Measurements from ENCODE around the gene RIMBP2.

DNA sequence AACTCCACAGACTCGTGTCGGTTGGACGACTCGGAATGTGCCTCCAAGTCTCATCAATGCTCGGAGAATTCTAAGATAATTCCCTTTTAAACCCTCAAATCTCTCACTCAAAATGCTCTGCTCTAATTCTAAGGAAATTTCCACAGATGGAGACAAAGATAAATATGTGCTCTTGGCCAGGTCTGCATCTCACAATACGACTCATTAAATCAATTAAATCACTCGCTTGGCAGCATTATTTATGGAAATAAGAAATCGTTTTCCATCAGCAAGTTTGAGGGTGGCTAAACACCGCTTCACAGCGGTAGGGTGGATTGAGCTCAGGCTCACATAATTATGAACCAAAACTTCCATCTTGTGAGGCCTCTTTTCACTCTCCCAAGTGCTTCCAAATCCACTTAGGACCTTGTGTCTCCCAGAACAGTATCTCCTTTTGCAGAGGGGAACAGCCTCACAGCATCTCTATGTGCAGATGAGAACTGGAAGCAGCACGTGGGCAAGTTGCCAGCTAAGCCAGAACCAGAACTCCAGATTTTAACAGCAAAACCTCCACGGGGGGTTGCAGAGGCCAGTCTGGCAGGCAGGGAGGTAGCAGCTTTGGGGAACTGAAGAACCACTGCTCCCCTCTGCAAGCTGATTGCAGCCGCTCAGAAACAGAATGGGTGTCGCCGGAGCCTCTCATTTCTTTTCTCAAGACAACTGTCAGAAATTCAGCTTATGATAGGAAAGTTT, 43.8 kb downstream of the RIMBP2 start:
- TF ChIP-seq CTCF (conservative IDR thresholded peaks at IDR 0.05 in 1 of 2, IDR thresholded peaks at IDR 0.05 in 1 of 2; ENCODE audit: low read depth in 1 of 2, low read length in 2 of 2), result no peak
- TF ChIP-seq EZH2 (IDR thresholded peaks at IDR 0.05; ENCODE audit: low read length, missing control alignments), result no peak

Measured in fibroblast of lung (primary cell).